ENCODE measurements around the gene NPM3. TPM values are rescaled to one million over a fixed set of nuclear protein-coding genes. Genes with fewer than 3 reads are reported as not detected.

Gene NPM3
- total RNA-seq, 2 donors from 2014 or later = 43.7 to 47.4 TPM

DNA sequence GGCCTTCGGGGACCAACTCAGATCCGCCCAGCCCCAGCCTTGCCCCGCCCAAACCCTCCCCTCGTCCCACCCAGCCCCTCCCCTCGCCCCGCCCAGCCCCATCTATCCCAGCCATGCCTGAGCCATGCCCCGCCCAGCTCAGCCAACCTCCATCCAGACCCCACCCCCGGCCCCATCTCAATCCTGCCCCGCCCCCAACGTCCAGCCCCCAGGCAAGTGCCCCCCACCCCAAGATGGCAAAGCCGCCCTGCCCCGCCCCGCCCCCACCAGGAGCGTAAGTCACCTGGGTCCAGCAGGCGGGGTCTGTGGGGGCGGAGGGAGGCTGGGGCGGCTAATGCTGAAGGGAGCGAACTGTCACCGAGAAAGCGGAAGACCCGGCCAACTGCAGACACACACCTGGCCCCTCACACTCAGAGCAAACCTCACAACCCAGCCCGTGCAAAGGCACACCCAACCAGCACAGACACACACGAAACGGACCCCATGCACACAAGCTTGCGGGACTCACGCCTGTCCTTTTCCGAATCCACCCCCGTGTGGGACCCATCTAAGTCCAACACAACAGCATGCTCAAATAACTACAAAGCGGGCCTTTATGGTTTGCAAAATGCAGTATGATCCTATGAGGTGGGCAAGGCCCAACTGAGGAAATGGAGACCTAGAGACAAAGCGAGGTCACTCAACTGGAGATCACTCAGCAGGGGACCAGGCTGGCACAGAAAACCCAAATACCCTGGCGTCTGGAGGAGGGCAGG, 46.5 kb upstream of the NPM3 start:
- no peaks in the 10 kb centered on the region for H3K27me3 ChIP-seq (replicated peaks; ENCODE audit: insufficient read depth)
- peak; percentile 58 for DNase-seq (ENCODE audit: low spot score)
- H3K36me3 ChIP-seq = no peaks in the 10 kb centered on the region
- peak overlapping the region; percentile 61 to 64 for H3K27ac ChIP-seq
- peak overlapping the region in 1 of 2 donors; percentile 42 for H3K4me3 ChIP-seq
- no peaks in the 10 kb centered on the region for H3K4me1 ChIP-seq (replicated peaks)
- TF ChIP-seq CTCF (IDR thresholded peaks at IDR 0.05) (no peak), POLR2A (IDR thresholded peaks at IDR 0.05) (no peak), POLR2AphosphoS5 (IDR thresholded peaks at IDR 0.05) (no peak)
- H3K9me3 ChIP-seq = no peaks in the 10 kb centered on the region
- intact Hi-C loops (cut with DNase I) = no loop called here
- WGBS = 12% methylated on average over 24 of the region's 31 CpGs

DNA sequence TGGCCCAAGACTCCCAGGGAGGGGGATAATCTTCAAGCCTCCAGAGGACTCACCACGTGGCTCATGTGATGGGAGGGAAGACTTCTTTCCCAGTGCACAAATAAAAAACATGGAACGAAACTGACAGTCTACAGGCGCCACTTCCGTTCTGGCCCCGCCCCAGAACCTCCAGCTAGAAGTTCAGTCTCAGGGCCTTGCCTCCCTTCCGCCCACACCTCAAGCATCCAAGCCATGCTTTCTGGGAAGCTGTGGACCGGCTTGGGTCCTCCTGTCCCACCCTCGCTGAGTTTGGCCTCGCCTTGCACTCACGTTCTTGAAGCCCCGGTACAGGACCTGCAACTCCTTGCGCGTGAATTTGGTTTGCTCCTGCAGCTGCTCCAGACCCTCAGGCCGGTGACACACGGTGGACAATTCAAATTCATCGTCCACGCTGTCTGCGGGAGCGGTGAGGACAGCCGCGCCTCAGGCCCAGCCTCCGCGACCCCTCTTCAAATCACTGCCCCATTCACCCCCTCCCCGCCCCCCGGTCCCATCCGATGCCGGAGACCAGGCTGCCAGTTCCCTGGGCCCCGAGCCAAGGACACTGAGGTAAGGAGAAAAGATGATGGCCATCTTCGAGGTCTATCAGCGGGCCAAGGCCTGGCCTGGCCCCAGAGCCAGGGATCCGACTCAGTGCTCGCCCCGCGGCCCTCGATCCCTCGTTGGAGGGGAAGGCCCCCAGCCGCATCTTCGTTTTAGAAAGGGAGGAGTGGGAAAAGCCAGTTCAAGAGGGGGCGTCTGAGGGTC, 45.7 kb upstream of the NPM3 start:
- DNase-seq (ENCODE audit: low spot score) = no peak
- WGBS = 49% methylated on average over 39 of the region's 39 CpGs
- Histone ChIP-seq H3K27ac (no peak overlapping the region), H3K36me3 (no peaks in the 10 kb centered on the region), H3K4me1 (replicated peaks) (no peaks in the 10 kb centered on the region), H3K27me3 (replicated peaks; ENCODE audit: insufficient read depth) (no peaks in the 10 kb centered on the region), H3K9me3 (no peaks in the 10 kb centered on the region), H3K4me3 (peak overlapping the region in 1 of 2 donors; percentile 10)
- TF ChIP-seq CTCF (IDR thresholded peaks at IDR 0.05) = no peak
- TF ChIP-seq POLR2A (IDR thresholded peaks at IDR 0.05) = no peak
- no peak for TF ChIP-seq POLR2AphosphoS5 (IDR thresholded peaks at IDR 0.05)
- intact Hi-C loops (cut with DNase I) = no loop called here

- TF ChIP-seq CTCF (IDR thresholded peaks at IDR 0.05) = no peak
- no peak for TF ChIP-seq POLR2AphosphoS5 (IDR thresholded peaks at IDR 0.05)
- TF ChIP-seq POLR2A (IDR thresholded peaks at IDR 0.05) = no peak
- Histone ChIP-seq H3K9me3 (no peaks in the 10 kb centered on the region), H3K4me1 (replicated peaks) (no peaks in the 10 kb centered on the region), H3K27me3 (replicated peaks; ENCODE audit: insufficient read depth) (no peaks in the 10 kb centered on the region), H3K4me3 (no peak overlapping the region), H3K27ac (no peak overlapping the region), H3K36me3 (no peaks in the 10 kb centered on the region)
- WGBS = 94% methylated on average over 10 of the region's 10 CpGs
- DNase-seq (ENCODE audit: low spot score) = no peak
- intact Hi-C loops (cut with DNase I) = no loop called here
These were observed 44.8 kb upstream of the NPM3 start for GRCh38 chr10:101827919-101828600.

- H3K4me1 ChIP-seq (replicated peaks) = no peaks in the 10 kb centered on the region
- intact Hi-C loops (cut with DNase I) = no loop called here
- DNase-seq (ENCODE audit: low spot score) = no peak
These were observed 43.7 kb upstream of the NPM3 start for GRCh38 chr10:101826852-101827434.

More at GRCh38 chr10:101826852-101827434, 43.7 kb upstream of the NPM3 start:
- TF ChIP-seq POLR2AphosphoS5 (IDR thresholded peaks at IDR 0.05) (no peak), CTCF (IDR thresholded peaks at IDR 0.05) (no peak), POLR2A (IDR thresholded peaks at IDR 0.05) (no peak)
- H3K36me3 ChIP-seq = no peaks in the 10 kb centered on the region
- no peak overlapping the region for H3K4me3 ChIP-seq
- H3K27ac ChIP-seq = no peak overlapping the region
- H3K27me3 ChIP-seq (replicated peaks; ENCODE audit: insufficient read depth) = no peaks in the 10 kb centered on the region
- WGBS = 94% methylated on average over 5 of the region's 5 CpGs
- no peaks in the 10 kb centered on the region for H3K9me3 ChIP-seq
